ENCODE data around the gene LEKR1. TPM values are rescaled to one million over a fixed set of nuclear protein-coding genes. Genes with fewer than 3 reads are reported as not detected.

Gene LEKR1
- total RNA-seq, 1 donor from 2014 or later, result 4.1 TPM

GRCh38 chr3:156806698-156807097, 19.5 kb upstream of the LEKR1 start:
- no peaks in the 10 kb centered on the region for H3K27me3 Mint-ChIP-seq
- no peak for DNase-seq (ENCODE audit: low spot score, unreplicated experiment)
- peaks cover 12% of the 10 kb centered on the region for H3K4me1 Mint-ChIP-seq (ENCODE audit: low read depth)
- no peaks in the 10 kb centered on the region for H3K36me3 Mint-ChIP-seq (ENCODE audit: insufficient read depth)
- no peak for TF ChIP-seq CTCF (IDR thresholded peaks at IDR 0.05; ENCODE audit: unreplicated experiment)
- no peaks in the 10 kb centered on the region for H3K9me3 Mint-ChIP-seq (ENCODE audit: low read depth)
- H3K4me3 Mint-ChIP-seq (ENCODE audit: low read depth), result no peak overlapping the region
- no peak overlapping the region for H3K27ac Mint-ChIP-seq

DNA sequence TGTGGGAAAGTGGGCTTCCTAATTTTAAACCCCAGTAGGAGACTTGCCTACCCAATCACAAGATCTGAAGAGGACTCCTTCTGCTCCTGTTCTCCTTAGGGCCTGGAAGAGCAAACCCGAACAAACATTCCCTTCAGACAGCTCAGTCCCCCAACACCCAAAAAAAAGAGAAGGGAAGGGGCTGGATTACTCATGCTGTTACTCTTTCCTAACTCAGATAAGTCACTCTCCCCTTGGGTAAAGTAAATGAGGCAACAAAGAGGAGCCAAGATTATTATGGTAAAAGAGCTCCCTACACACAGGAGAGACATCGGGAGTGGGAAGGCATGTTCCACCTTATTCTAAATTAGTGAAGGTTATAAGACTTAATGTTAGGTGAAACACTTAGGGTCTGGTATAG, 18.1 kb upstream of the LEKR1 start:
- H3K4me1 Mint-ChIP-seq (ENCODE audit: low read depth), result peaks cover 20% of the 10 kb centered on the region
- H3K4me3 Mint-ChIP-seq (ENCODE audit: low read depth), result no peak overlapping the region
- no peaks in the 10 kb centered on the region for H3K27me3 Mint-ChIP-seq
- H3K27ac Mint-ChIP-seq, result no peak overlapping the region
- no peaks in the 10 kb centered on the region for H3K9me3 Mint-ChIP-seq (ENCODE audit: low read depth)
- H3K36me3 Mint-ChIP-seq (ENCODE audit: insufficient read depth), result no peaks in the 10 kb centered on the region
- no peak for DNase-seq (ENCODE audit: low spot score, unreplicated experiment)
- TF ChIP-seq CTCF (IDR thresholded peaks at IDR 0.05; ENCODE audit: unreplicated experiment), result no peak

DNA sequence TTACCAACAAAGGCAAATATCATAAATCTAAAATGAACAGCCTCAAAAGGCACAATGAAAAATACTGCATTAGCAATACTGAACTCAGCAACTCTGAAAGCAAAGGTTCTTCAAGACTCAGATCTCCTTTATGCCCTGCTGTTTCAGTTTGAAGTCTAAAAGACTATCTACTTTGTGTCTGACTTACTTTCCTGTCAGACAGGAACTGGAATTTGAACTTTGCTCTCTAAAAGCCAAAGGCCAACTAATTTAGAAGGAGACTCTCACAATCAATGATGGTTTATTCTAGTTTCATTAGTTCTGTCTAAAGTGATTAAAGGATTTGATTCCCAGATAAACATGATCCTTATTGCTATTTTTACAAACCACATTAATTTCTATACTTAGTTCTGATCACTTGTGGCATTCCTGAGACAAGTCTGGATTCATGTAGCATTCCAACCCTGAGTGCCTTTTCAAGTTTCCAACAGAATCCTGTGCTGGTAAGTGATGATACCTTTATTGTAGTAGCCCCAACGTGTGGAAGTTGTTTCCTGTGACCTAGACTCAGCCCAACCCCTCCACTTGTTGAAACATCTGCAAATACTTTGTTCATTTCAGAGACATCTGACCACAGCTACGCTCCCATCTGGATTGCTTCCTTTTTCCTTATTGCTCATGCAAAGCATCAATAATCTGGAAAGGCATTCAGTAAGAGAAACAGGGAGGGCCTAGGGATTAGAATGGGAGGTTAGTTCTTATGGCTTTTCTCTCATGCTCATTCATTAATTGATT, 14.9 kb upstream of the LEKR1 start:
- peaks cover 25% of the 10 kb centered on the region for H3K4me1 Mint-ChIP-seq (ENCODE audit: low read depth)

DNA sequence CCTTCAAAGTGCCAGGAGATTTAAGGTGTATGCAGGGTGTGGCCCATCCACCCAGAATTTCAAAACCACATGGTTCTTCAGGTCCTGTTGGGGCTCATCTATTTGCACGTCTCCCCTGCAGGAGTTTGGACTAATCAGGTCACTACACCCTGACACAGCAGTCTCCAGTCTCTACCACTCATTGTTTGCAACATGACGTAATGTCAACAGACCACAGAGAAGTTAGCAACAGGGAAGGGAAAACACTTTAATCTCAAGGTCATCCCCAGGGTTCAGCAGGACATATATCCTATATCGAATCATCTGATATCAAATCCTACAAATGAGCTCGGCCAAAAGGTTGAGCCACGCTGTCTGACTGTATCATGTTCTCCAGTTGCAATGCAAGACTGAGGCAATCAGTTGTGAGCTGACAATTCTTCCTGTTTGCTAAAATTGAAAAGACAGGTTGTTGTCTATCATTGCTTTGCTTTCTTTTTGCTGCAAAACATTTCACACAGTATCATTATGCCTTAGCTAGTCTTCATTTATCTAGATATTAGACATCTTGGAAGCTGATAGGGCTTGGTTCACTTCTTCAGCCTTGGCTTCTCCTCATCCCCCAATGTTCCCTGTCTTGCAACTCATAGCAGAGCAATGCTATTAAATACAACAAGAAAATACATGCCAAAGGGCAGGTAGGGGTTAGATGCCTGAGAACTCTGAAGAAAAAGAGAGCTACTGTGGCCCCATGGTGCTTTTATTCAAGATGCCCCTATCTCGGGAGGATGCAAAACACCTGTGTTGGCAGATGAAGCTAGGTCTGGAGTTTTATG, 13.4 kb upstream of the LEKR1 start:
- Mint-ChIP-seq H3K27ac (peak overlapping the region; percentile 33), H3K27me3 (peaks cover 7% of the 10 kb centered on the region), H3K4me3 (ENCODE audit: low read depth) (no peak overlapping the region), H3K9me3 (ENCODE audit: low read depth) (no peaks in the 10 kb centered on the region), H3K4me1 (ENCODE audit: low read depth) (peaks cover 28% of the 10 kb centered on the region), H3K36me3 (ENCODE audit: insufficient read depth) (no peaks in the 10 kb centered on the region)
- no peak for DNase-seq (ENCODE audit: low spot score, unreplicated experiment)
- TF ChIP-seq CTCF (IDR thresholded peaks at IDR 0.05; ENCODE audit: unreplicated experiment), result no peak

More for the DNA sequence above, 14.9 kb upstream of the LEKR1 start:
- H3K27ac Mint-ChIP-seq, result peak overlapping the region; percentile 74
- no peak for DNase-seq (ENCODE audit: low spot score, unreplicated experiment)
- no peak for TF ChIP-seq CTCF (IDR thresholded peaks at IDR 0.05; ENCODE audit: unreplicated experiment)
- no peaks in the 10 kb centered on the region for H3K9me3 Mint-ChIP-seq (ENCODE audit: low read depth)
- H3K4me3 Mint-ChIP-seq (ENCODE audit: low read depth), result no peak overlapping the region
- H3K27me3 Mint-ChIP-seq, result peaks cover 7% of the 10 kb centered on the region
- no peaks in the 10 kb centered on the region for H3K36me3 Mint-ChIP-seq (ENCODE audit: insufficient read depth)

DNA sequence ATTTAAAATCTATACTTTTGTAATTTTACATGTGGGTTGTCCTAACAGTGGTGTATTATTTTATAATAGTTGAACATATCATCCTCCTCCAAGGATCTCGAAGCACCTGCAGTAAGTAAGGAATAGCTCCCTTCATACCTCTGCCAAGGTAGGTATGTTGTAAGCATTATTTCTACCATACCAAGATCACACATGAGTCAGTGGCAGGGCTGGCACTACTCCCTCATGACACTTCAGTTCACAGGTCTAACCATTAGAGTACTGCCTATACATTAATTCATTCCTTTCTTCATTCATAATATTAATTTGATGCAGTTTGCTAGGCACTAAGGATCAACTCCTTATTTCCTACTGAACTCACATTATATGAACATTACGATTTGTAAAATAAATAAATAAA, 11.9 kb upstream of the LEKR1 start:
- DNase-seq (ENCODE audit: low spot score, unreplicated experiment), result no peak
- H3K4me1 Mint-ChIP-seq (ENCODE audit: low read depth), result peaks cover 37% of the 10 kb centered on the region
- no peak overlapping the region for H3K27ac Mint-ChIP-seq
- H3K9me3 Mint-ChIP-seq (ENCODE audit: low read depth), result no peaks in the 10 kb centered on the region
- no peak for TF ChIP-seq CTCF (IDR thresholded peaks at IDR 0.05; ENCODE audit: unreplicated experiment)
- H3K36me3 Mint-ChIP-seq (ENCODE audit: insufficient read depth), result no peaks in the 10 kb centered on the region
- H3K4me3 Mint-ChIP-seq (ENCODE audit: low read depth), result no peak overlapping the region
- peaks cover 7% of the 10 kb centered on the region for H3K27me3 Mint-ChIP-seq
